Effector memory CD4-positive, alpha-beta T cell (primary cell): ENCODE measurements around the gene LCN9.
"Not testable (repeated sequence)": the region's sequence is repeated elsewhere in the genome, so short reads cannot be mapped to it uniquely, and the experiment has no call there.

Experiments used
- DNase-seq, 3 donors: peaks; one replicate each; pipeline ENCODE4 v3.0.0-alpha.2; 2020
- H3K27ac ChIP-seq: 2 replicates; pipeline ENCODE4 v1.7.0; 2013; ENCODE audit warnings: mild to moderate bottlenecking, low read length, moderate library complexity; ENCODE audit not compliant: insufficient read depth, poor library complexity, severe bottlenecking
- H3K27me3 ChIP-seq: replicated peaks from 2 replicates; pipeline ENCODE4 v1.7.0; 2013; ENCODE audit warnings: mild to moderate bottlenecking, low read length; ENCODE audit not compliant: insufficient read depth, control insufficient read depth, poor library complexity, severe bottlenecking
- H3K36me3 ChIP-seq: 2 replicates; pipeline ENCODE4 v1.7.0; 2013; ENCODE audit warnings: mild to moderate bottlenecking, low read length, moderate library complexity; ENCODE audit not compliant: control insufficient read depth, insufficient read depth
- H3K4me1 ChIP-seq: 2 replicates; pipeline ENCODE4 v1.7.0; 2013; ENCODE audit warnings: low read length, mild to moderate bottlenecking; ENCODE audit not compliant: control insufficient read depth, insufficient read depth, poor library complexity, severe bottlenecking
- H3K4me3 ChIP-seq: 2 replicates; pipeline ENCODE4 v1.7.0; 2013; ENCODE audit warnings: low read length, low read depth, mild to moderate bottlenecking; ENCODE audit not compliant: insufficient read depth, poor library complexity, severe bottlenecking
- H3K9me3 ChIP-seq: 2 replicates; pipeline ENCODE4 v1.7.0; 2013; ENCODE audit warnings: mild to moderate bottlenecking, low read length, moderate library complexity; ENCODE audit not compliant: control insufficient read depth

Gene LCN9

GRCh38 chr9:135671591-135672041 lies 8.5 kb downstream of the LCN9 start:
- H3K36me3 ChIP-seq: no peaks in the 10 kb centered on the region
- H3K9me3 ChIP-seq: no peaks in the 10 kb centered on the region
- DNase-seq: no peak
- H3K27me3 ChIP-seq: no peaks in the 10 kb centered on the region
- no peaks in the 10 kb centered on the region for H3K4me1 ChIP-seq
- H3K4me3 ChIP-seq: no peak overlapping the region
- no peak overlapping the region for H3K27ac ChIP-seq

- H3K27ac ChIP-seq, H3K4me1 ChIP-seq, H3K27me3 ChIP-seq, DNase-seq, H3K4me3 ChIP-seq, H3K9me3 ChIP-seq, H3K36me3 ChIP-seq: not testable (repeated sequence)
These were observed 9.7 kb downstream of the LCN9 start for GRCh38 chr9:135672786-135673185.

- Histone ChIP-seq H3K4me1 (no peaks in the 10 kb centered on the region), H3K27ac (no peak overlapping the region), H3K9me3 (no peaks in the 10 kb centered on the region), H3K4me3 (no peak overlapping the region), H3K36me3 (no peaks in the 10 kb centered on the region), H3K27me3 (no peaks in the 10 kb centered on the region)
- no peak for DNase-seq
These were observed 10.8 kb downstream of the LCN9 start for GRCh38 chr9:135673941-135674340.

DNA sequence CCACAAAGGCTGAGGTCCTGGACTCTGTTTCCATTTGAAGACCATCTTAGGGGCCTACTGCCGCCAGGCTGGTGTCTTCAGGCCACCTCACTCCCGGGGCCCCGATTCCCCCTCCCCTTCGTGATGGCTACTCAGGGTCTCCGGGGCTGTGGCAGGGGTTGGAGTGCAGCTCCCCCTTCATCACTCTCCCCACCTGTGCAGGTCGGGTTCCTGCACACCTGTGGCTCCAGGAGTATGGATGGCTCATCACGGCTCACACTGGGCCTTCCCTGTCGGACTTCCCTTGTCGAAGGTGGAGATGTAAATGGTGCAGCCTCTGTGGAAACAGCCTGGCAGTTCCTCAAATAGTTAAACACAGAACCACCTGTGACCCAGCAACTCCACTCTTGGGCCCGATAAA lies 11.9 kb downstream of the LCN9 start:
- Histone ChIP-seq H3K4me3 (no peak overlapping the region), H3K9me3 (no peaks in the 10 kb centered on the region), H3K27ac (no peak overlapping the region), H3K27me3 (no peaks in the 10 kb centered on the region), H3K4me1 (no peaks in the 10 kb centered on the region), H3K36me3 (no peaks in the 10 kb centered on the region)
- DNase-seq: no peak

GRCh38 chr9:135676891-135677290 lies 13.8 kb downstream of the LCN9 start:
- Histone ChIP-seq H3K27me3 (no peaks in the 10 kb centered on the region), H3K27ac (no peak overlapping the region), H3K9me3 (no peaks in the 10 kb centered on the region), H3K36me3 (no peaks in the 10 kb centered on the region), H3K4me1 (no peaks in the 10 kb centered on the region), H3K4me3 (no peak overlapping the region)
- no peak for DNase-seq

GRCh38 chr9:135677641-135678168 lies 14.6 kb downstream of the LCN9 start:
- no peaks in the 10 kb centered on the region for H3K9me3 ChIP-seq
- no peaks in the 10 kb centered on the region for H3K36me3 ChIP-seq
- H3K4me3 ChIP-seq: no peak overlapping the region
- no peaks in the 10 kb centered on the region for H3K4me1 ChIP-seq
- H3K27ac ChIP-seq: no peak overlapping the region
- no peaks in the 10 kb centered on the region for H3K27me3 ChIP-seq
- DNase-seq: no peak

DNA sequence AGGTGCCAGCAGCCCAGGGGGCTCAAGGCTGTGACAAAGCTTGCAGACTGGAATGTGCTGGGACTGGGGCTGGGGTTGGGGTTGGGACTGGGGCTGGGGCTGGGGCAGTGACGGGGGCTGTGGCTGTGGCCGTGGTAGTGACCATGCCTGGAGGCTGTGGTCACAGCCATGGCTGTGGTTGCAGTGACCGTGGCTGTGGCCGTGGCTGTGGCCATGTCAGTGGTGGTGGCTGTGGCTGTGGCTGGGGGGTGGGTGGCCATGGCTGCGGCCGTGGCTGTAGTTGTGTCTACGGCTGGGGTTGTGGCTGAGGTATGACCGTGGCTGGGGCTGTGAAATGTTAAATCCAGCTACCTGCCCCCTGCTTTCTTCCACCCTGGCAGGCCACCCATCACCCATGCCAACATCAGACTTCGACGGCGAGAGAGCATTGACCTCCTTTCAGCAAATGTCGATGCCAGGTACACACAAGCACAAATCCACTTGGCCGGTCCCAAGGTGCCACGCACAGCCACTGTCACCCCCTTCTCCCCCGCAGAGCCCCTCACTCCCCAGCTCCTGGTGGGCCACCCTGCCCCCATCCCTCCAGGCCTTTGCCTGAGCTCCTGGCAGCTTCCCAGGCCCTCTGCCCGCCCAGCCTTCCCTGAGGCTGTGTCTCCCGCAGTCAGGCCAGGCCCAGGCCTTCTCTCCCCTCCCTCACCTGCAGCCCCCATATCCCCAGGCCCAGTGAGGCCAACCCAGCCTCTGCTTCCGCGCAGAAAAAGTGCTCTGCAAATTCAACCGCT lies 15.3 kb downstream of the LCN9 start:
- Histone ChIP-seq H3K4me1 (no peaks in the 10 kb centered on the region), H3K27me3 (no peaks in the 10 kb centered on the region), H3K27ac (no peak overlapping the region), H3K4me3 (no peak overlapping the region), H3K36me3 (no peaks in the 10 kb centered on the region), H3K9me3 (no peaks in the 10 kb centered on the region)
- no peak for DNase-seq

DNA sequence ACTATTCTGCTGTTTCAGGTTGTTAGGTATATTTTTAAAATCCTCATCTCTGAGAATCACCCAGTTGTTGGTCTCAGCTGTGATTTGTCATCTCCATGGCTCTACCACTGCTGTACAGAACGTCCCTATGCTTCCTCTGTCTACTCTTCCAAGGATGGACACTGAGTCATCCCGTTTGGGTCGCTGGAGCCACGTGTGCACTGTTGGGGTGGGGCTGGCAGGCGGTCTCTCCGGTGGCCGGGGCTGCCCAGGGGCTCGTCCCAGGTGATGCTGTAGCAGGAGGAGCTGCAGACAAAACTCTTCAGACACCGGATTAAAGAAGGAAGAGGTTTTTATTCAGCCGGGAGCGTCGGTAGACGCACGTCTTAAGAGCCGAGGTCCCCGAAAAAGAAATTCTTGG lies 16.9 kb downstream of the LCN9 start:
- Histone ChIP-seq H3K4me1 (no peaks in the 10 kb centered on the region), H3K36me3 (no peaks in the 10 kb centered on the region), H3K9me3 (no peaks in the 10 kb centered on the region), H3K27ac (no peak overlapping the region), H3K4me3 (no peak overlapping the region), H3K27me3 (no peaks in the 10 kb centered on the region)
- DNase-seq: no peak

GRCh38 chr9:135681161-135681560 lies 18.1 kb downstream of the LCN9 start:
- H3K4me3 ChIP-seq: no peak overlapping the region
- DNase-seq: no peak
- no peaks in the 10 kb centered on the region for H3K36me3 ChIP-seq

DNA sequence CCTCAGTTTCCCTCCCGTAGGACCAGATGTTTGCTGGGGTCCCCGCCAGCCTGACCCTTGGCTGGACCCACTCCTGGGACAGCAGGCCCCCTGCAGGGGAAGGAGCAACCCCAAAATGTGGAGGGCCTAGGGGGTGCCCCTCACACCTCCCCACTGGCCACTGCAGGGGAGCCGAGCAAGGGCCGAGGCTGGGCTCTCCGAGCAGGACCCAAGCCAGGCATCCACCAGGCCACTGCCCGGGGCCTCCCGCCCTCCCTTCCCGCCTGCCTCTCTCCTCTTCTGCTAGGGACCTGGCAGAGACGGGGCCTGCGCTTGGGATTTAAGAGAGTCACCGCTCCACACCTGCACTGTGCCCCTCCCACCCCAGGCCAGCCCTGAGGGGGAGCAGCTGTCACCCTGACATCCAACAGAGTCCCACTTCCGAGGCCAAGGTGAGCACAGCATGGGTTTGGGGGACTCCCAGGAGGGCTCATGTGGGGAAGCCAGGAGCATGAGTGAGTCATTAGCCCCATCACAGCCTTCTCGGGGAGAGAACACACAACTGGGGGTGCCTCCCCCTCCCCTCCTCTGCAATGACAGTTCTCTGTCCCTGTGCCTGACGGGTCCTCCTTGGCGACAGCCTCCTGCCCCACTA lies 20.4 kb downstream of the LCN9 start:
- Histone ChIP-seq H3K27me3 (no peaks in the 10 kb centered on the region), H3K36me3 (no peaks in the 10 kb centered on the region), H3K9me3 (no peaks in the 10 kb centered on the region), H3K27ac (no peak overlapping the region), H3K4me1 (no peaks in the 10 kb centered on the region), H3K4me3 (no peak overlapping the region)
- no peak for DNase-seq

More at GRCh38 chr9:135681161-135681560, 18.1 kb downstream of the LCN9 start:
- H3K27ac ChIP-seq: no peak overlapping the region
- H3K27me3 ChIP-seq: no peaks in the 10 kb centered on the region
- no peaks in the 10 kb centered on the region for H3K4me1 ChIP-seq
- no peaks in the 10 kb centered on the region for H3K9me3 ChIP-seq
